Measurements from ENCODE around the gene DOK7.

The DOK7 gene

GRCh38 chr4:3530051-3530450 lies 66.9 kb downstream of the DOK7 start:
- no peak for TF ChIP-seq CTCF (IDR thresholded peaks at IDR 0.05)

GRCh38 chr4:3530663-3531254 lies 67.7 kb downstream of the DOK7 start:
- TF ChIP-seq CTCF (IDR thresholded peaks at IDR 0.05), result no peak

GRCh38 chr4:3531318-3531878 lies 68.3 kb downstream of the DOK7 start:
- no peak for TF ChIP-seq CTCF (IDR thresholded peaks at IDR 0.05)

GRCh38 chr4:3531879-3532750 lies 69.0 kb downstream of the DOK7 start, which contains the start of gene LRPAP1:
TSS of gene LRPAP1 (minus strand) at chr4:3532422. CDS start at chr4:3532412, 10 bp downstream.
- no peak for TF ChIP-seq CTCF (IDR thresholded peaks at IDR 0.05)

GRCh38 chr4:3532751-3533422 lies 69.8 kb downstream of the DOK7 start:
- no peak for TF ChIP-seq CTCF (IDR thresholded peaks at IDR 0.05)

- TF ChIP-seq CTCF (IDR thresholded peaks at IDR 0.05), result no peak
These were observed 70.3 kb downstream of the DOK7 start for GRCh38 chr4:3533423-3533820.

All from LNCAP (cell line).